RWPE2 (cell line): ENCODE data around the gene RAD51C.

ENCODE experiments used
- ATAC-seq: fragments of 200-7000 bp; cut with Tn5 transposase; 3 replicates; pipeline ENCODE4 v1.9.1; 2021; ENCODE audit warnings: low read depth
- DNase-seq: peaks from one replicate; pipeline ENCODE4 v3.0.0-alpha.2; 2020; ENCODE audit warnings: low spot score
- H3K27ac ChIP-seq: fragments of 450-650 bp; 2 replicates; pipeline ENCODE4 v1.5.1; 2017; ENCODE audit warnings: mild to moderate bottlenecking; ENCODE audit not compliant: poor library complexity, severe bottlenecking
- H3K27me3 ChIP-seq: fragments of 250-450 bp; sonication (Bioruptor Pico); 2 replicates; pipeline ENCODE4 v1.5.1; 2021; ENCODE audit warnings: mild to moderate bottlenecking, moderate library complexity; ENCODE audit not compliant: insufficient read depth, poor library complexity, severe bottlenecking
- H3K36me3 ChIP-seq: fragments of 250-450 bp; sonication (Bioruptor Pico); 2 replicates; pipeline ENCODE4 v1.5.1; 2020; ENCODE audit warnings: low read depth, mild to moderate bottlenecking, moderate library complexity
- H3K4me1 ChIP-seq: fragments of 250-450 bp; sonication (Bioruptor Pico); 2 replicates; pipeline ENCODE4 v1.5.1; 2021; ENCODE audit warnings: mild to moderate bottlenecking, moderate library complexity; ENCODE audit not compliant: insufficient read depth, poor library complexity, severe bottlenecking
- H3K4me3 ChIP-seq: fragments of 250-450 bp; sonication (Bioruptor Pico); 2 replicates; pipeline ENCODE4 v1.5.1; 2021; ENCODE audit warnings: mild to moderate bottlenecking, moderate library complexity; ENCODE audit not compliant: severe bottlenecking
- H3K9me3 ChIP-seq: fragments of 250-450 bp; sonication (Bioruptor Pico); 2 replicates; pipeline ENCODE4 v1.5.1; 2021; ENCODE audit warnings: mild to moderate bottlenecking, moderate library complexity; ENCODE audit not compliant: severe bottlenecking
- TF ChIP-seq, protein P1 (sequence below): fragments of 450-650 bp; IDR thresholded peaks from one replicate; pipeline ENCODE4 v1.5.1; 2017; ENCODE audit warnings: mild to moderate bottlenecking, moderate library complexity; ENCODE audit not compliant: poor library complexity, severe bottlenecking

RAD51C gene

GRCh38 chr17:58757162-58757613 lies 64.8 kb downstream of the RAD51C start:
- ATAC-seq (no peak), DNase-seq (no peak)
- TF ChIP-seq, protein P1, sequence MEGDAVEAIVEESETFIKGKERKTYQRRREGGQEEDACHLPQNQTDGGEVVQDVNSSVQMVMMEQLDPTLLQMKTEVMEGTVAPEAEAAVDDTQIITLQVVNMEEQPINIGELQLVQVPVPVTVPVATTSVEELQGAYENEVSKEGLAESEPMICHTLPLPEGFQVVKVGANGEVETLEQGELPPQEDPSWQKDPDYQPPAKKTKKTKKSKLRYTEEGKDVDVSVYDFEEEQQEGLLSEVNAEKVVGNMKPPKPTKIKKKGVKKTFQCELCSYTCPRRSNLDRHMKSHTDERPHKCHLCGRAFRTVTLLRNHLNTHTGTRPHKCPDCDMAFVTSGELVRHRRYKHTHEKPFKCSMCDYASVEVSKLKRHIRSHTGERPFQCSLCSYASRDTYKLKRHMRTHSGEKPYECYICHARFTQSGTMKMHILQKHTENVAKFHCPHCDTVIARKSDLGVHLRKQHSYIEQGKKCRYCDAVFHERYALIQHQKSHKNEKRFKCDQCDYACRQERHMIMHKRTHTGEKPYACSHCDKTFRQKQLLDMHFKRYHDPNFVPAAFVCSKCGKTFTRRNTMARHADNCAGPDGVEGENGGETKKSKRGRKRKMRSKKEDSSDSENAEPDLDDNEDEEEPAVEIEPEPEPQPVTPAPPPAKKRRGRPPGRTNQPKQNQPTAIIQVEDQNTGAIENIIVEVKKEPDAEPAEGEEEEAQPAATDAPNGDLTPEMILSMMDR, result no peak
- Histone ChIP-seq H3K4me3 (no peak overlapping the region), H3K27me3 (peaks cover 69% of the 10 kb centered on the region), H3K27ac (no peak overlapping the region), H3K4me1 (no peaks in the 10 kb centered on the region), H3K36me3 (no peaks in the 10 kb centered on the region), H3K9me3 (no peaks in the 10 kb centered on the region)

- Histone ChIP-seq H3K27me3 (peaks cover 69% of the 10 kb centered on the region), H3K4me1 (no peaks in the 10 kb centered on the region), H3K4me3 (no peak overlapping the region), H3K36me3 (no peaks in the 10 kb centered on the region), H3K9me3 (no peaks in the 10 kb centered on the region), H3K27ac (no peak overlapping the region)
- TF ChIP-seq, protein P1, result no peak
- ATAC-seq (no peak), DNase-seq (no peak)
These were observed 66.5 kb downstream of the RAD51C start for GRCh38 chr17:58758890-58759289.

DNA sequence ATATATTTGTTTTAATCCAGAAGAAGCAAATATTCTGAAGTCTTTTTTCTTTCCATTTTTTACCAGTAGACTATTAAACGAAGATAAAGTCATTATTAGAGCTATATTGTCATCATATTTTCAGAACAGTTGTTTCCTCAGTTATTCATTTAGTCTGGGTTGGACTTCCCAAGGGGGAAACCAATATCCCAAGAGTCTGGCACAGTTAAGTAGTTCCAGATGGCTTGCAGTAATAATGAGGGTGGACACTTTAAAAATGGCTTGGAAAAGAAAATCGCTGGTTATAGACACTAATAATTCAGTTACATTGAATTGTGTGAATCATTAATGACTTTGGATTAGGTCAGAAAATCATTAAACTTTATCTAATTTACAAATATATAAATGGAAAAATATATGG lies 67.1 kb downstream of the RAD51C start:
- Histone ChIP-seq H3K4me3 (no peak overlapping the region), H3K27ac (no peak overlapping the region), H3K27me3 (peaks cover 69% of the 10 kb centered on the region), H3K9me3 (no peaks in the 10 kb centered on the region), H3K4me1 (no peaks in the 10 kb centered on the region), H3K36me3 (no peaks in the 10 kb centered on the region)
- TF ChIP-seq, protein P1, result no peak
- DNase-seq (no peak), ATAC-seq (no peak)

DNA sequence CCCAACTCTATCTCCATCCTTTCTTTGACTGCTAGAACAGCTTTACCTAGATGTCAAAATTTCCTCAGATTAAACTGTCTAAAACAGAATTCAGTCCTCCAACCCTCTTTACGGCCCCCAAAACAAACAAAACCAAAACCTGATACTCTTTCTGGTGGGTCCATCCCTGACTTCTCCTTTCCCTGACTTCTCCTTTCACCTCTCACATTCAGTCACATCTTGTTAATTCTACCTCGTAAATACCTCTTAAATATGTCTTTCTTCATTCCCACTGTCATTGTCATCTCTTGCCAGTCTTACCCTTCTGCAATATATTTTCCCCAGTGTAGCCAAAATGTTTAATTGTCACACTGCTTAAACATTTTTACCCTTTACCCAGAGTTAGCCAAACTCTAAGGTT lies 67.8 kb downstream of the RAD51C start:
- Histone ChIP-seq H3K27ac (no peak overlapping the region), H3K4me1 (no peaks in the 10 kb centered on the region), H3K4me3 (no peak overlapping the region), H3K27me3 (peaks cover 66% of the 10 kb centered on the region), H3K36me3 (no peaks in the 10 kb centered on the region), H3K9me3 (no peaks in the 10 kb centered on the region)
- TF ChIP-seq, protein P1, result no peak
- DNase-seq (no peak), ATAC-seq (no peak)

DNA sequence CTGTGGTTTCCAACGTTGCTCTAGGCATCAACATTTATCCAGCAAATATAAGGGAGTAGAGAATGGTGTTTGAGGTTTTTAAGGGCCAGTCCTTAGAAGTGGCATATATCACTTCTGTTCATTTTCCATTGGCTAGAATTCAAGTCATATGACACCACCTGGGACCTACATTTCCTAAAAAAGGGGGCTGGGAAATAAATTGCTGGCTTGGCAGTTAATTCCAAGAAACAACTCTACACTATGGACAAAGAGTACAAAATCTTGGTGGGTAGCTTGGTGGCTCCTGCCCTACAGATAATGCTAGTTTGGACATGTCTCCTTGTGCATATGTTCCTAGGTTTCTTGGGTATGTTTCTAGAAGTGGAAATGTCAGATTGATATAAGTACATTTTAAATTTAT lies 70.9 kb downstream of the RAD51C start:
- Histone ChIP-seq H3K27me3 (peaks cover 39% of the 10 kb centered on the region), H3K27ac (no peak overlapping the region), H3K4me3 (no peak overlapping the region), H3K4me1 (no peaks in the 10 kb centered on the region), H3K9me3 (no peaks in the 10 kb centered on the region), H3K36me3 (no peaks in the 10 kb centered on the region)
- TF ChIP-seq, protein P1, result no peak
- ATAC-seq, result no peak
- no peak for DNase-seq
